Measurements from ENCODE around the gene BACE2. TPM values are rescaled to one million over a fixed set of nuclear protein-coding genes. Genes with fewer than 3 reads are reported as not detected.

Gene BACE2
- total and polyA plus RNA-seq, 2 of the 13 experiments (the other 11 are each of a cell fraction or from before 2014, with no cell fraction given): 0.07 to 0.11 TPM

DNA sequence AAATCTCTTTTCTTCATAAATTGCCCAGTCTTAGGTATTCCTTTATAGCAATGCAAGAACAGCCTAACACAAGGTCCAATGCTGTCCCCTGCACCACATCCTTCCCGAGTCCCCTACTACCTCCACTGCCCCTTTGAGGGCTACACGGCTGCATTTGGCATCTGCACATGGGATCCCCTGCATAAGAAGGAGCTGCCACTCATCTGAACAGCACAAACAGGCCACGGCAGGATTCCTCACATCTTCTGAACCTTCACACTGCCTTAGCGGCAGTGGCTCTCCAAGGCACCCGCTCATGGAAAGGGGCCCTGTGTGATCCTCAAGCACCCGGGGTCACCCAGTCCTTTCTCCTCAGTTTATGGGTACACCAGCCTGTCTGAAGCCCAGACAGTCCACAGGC lies 29.2 kb upstream of the BACE2 start:
- BruUV-seq (replicated peaks): no TSS peak
- Histone ChIP-seq H3K79me2 (ENCODE audit: insufficient read depth, low read length) (no peaks in the 10 kb centered on the region), H3K27me3 (ENCODE audit: control insufficient read depth in 1 of 2, insufficient read depth in 2 of 2, low read length in 2 of 2) (peaks cover 6 to 30% of the 10 kb centered on the region in 2 experiments; a peak in 2 of 5 replicates), H3K4me3 (replicated peaks in 1 of 3; ENCODE audit: insufficient read depth in 1 of 3, low read depth in 2 of 3, low read length in 3 of 3) (no peak overlapping the region), H3K27ac (ENCODE audit: extremely low read length, insufficient read depth, low read length) (no peak overlapping the region), H3K4me2 (ENCODE audit: low read depth, low read length) (no peak overlapping the region), H3K9ac (ENCODE audit: insufficient read depth, low read depth, low read length) (no peak overlapping the region), H3K36me3 (replicated peaks in 1 of 2; ENCODE audit: control insufficient read depth in 1 of 2, insufficient read depth in 2 of 2, low read length in 2 of 2) (no peaks in the 10 kb centered on the region), H3K4me1 (ENCODE audit: insufficient read depth, low read length) (no peaks in the 10 kb centered on the region), H4K20me1 (ENCODE audit: insufficient read depth, low read length) (no peaks in the 10 kb centered on the region), H3K9me3 (ENCODE audit: low read length) (no peaks in the 10 kb centered on the region), H2AFZ (ENCODE audit: low read length) (no peak overlapping the region)
- CTCF ChIA-PET (ENCODE audit: low intra/inter-chr PET ratio, low total read pairs): no interaction called here
- no peak for ATAC-seq
- WGBS (ENCODE audit: low lambda C conversion rate): 9% methylated on average over 6 of the region's 6 CpGs
- no peak for DNase-seq (ENCODE audit: low spot score)
- TF ChIP-seq RARG (CRISPR knock-in tag; IDR thresholded peaks at IDR 0.05; ENCODE audit: low read depth) (no peak), ZNF7 (CRISPR knock-in tag; IDR thresholded peaks at IDR 0.05) (no peak), GATA4 (IDR thresholded peaks at IDR 0.05; ENCODE audit: borderline replicate concordance, low read depth) (no peak), CENPT (CRISPR knock-in tag; IDR thresholded peaks at IDR 0.05; ENCODE audit: low read depth) (no peak), ZFYVE20 (CRISPR knock-in tag; IDR thresholded peaks at IDR 0.05; ENCODE audit: borderline replicate concordance, low read depth) (no peak)
- TF ChIP-seq, protein P1, sequence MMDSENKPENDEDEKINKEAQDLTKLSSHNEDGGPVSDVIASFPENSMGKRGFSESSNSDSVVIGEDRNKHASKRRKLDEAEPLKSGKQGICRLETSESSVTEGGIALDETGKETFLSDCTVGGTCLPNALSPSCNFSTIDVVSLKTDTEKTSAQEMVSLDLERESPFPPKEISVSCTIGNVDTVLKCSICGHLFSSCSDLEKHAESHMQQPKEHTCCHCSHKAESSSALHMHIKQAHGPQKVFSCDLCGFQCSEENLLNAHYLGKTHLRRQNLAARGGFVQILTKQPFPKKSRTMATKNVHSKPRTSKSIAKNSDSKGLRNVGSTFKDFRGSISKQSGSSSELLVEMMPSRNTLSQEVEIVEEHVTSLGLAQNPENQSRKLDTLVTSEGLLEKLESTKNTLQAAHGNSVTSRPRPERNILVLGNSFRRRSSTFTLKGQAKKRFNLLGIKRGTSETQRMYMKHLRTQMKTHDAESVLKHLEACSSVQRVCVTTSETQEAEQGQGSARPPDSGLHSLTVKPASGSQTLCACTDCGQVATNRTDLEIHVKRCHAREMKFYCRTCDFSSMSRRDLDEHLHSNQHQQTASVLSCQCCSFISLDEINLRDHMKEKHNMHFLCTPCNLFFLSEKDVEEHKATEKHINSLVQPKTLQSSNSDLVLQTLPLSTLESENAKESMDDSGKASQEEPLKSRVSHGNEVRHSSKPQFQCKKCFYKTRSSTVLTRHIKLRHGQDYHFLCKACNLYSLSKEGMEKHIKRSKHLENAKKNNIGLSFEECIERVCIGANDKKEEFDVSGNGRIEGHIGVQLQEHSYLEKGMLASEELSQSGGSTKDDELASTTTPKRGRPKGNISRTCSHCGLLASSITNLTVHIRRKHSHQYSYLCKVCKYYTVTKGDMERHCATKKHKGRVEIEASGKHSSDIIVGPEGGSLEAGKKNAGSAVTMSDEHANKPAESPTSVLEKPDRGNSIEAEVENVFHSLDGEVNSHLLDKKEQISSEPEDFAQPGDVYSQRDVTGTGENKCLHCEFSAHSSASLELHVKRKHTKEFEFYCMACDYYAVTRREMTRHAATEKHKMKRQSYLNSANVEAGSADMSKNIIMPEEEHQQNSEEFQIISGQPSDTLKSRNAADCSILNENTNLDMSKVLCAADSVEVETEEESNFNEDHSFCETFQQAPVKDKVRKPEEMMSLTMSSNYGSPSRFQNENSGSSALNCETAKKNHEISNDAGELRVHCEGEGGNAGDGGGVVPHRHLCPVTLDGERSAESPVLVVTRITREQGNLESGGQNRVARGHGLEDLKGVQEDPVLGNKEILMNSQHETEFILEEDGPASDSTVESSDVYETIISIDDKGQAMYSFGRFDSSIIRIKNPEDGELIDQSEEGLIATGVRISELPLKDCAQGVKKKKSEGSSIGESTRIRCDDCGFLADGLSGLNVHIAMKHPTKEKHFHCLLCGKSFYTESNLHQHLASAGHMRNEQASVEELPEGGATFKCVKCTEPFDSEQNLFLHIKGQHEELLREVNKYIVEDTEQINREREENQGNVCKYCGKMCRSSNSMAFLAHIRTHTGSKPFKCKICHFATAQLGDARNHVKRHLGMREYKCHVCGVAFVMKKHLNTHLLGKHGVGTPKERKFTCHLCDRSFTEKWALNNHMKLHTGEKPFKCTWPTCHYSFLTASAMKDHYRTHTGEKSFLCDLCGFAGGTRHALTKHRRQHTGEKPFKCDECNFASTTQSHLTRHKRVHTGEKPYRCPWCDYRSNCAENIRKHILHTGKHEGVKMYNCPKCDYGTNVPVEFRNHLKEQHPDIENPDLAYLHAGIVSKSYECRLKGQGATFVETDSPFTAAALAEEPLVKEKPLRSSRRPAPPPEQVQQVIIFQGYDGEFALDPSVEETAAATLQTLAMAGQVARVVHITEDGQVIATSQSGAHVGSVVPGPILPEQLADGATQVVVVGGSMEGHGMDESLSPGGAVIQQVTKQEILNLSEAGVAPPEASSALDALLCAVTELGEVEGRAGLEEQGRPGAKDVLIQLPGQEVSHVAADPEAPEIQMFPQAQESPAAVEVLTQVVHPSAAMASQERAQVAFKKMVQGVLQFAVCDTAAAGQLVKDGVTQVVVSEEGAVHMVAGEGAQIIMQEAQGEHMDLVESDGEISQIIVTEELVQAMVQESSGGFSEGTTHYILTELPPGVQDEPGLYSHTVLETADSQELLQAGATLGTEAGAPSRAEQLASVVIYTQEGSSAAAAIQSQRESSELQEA (CRISPR knock-in tag; IDR thresholded peaks at IDR 0.05; ENCODE audit: not compliant biosample characterization): no peak
- POLR2A ChIA-PET: no interaction called here
- in situ Hi-C loops (cut with HindIII; ENCODE audit: extremely low pct_ligation_motif_present, low pct_unique_long_range_greater_than_20kb): no loop called here
- intact Hi-C loops (cut with micrococcal nuclease; ENCODE audit: unreplicated experiment): no loop called here
- FAIRE-seq: no peak
